ENCODE results near the gene TMEM134.
"Not testable (repeated sequence)": the region's sequence is repeated elsewhere in the genome, so short reads cannot be mapped to it uniquely, and the experiment has no call there.

The TMEM134 gene

DNA sequence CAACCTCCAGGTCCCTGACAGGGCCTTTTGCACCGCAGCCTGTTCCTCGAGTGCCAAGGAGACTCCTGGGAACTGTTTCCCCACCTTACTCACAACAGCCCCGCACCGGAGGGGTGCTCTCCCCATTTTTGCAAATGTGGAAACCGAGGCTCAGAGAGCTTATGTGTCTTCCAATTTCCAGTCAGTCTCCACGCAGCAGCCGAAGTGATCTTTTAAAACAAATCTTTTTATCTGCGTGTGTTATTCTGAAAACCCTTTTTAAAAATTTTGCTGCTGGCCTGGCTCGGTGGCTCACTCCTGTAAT lies 409 bp upstream of the TMEM134 start:
- DNase-seq = no peak
- Histone ChIP-seq H3K4me3 (ENCODE audit: low read depth, low read length) (peak overlapping the region; percentile 68), H3K4me1 (no peaks in the 10 kb centered on the region), H3K36me3 (no peaks in the 10 kb centered on the region), H3K27me3 (no peaks in the 10 kb centered on the region), H3K9me3 (no peaks in the 10 kb centered on the region)
- TF ChIP-seq, protein P1, sequence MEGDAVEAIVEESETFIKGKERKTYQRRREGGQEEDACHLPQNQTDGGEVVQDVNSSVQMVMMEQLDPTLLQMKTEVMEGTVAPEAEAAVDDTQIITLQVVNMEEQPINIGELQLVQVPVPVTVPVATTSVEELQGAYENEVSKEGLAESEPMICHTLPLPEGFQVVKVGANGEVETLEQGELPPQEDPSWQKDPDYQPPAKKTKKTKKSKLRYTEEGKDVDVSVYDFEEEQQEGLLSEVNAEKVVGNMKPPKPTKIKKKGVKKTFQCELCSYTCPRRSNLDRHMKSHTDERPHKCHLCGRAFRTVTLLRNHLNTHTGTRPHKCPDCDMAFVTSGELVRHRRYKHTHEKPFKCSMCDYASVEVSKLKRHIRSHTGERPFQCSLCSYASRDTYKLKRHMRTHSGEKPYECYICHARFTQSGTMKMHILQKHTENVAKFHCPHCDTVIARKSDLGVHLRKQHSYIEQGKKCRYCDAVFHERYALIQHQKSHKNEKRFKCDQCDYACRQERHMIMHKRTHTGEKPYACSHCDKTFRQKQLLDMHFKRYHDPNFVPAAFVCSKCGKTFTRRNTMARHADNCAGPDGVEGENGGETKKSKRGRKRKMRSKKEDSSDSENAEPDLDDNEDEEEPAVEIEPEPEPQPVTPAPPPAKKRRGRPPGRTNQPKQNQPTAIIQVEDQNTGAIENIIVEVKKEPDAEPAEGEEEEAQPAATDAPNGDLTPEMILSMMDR (IDR thresholded peaks at IDR 0.05; ENCODE audit: low read depth, low read length) = no peak

DNA sequence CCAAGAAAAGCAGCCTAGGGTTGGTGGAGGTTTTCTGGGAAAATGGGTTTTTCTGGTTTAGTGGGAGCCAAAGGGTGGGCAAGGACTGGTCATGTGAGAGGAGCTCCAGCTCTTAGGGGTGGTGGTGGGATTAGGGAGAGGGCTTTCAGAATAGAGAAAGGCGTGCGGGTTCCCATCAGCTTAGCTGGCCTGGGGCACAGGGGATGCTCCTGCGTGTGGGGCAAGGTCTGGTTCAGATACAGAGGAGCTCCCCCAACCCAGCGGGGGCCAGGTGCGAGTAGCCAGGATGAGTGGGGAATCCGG lies 644 bp downstream of the TMEM134 start:
- Histone ChIP-seq H3K36me3 (no peaks in the 10 kb centered on the region), H3K9me3 (no peaks in the 10 kb centered on the region), H3K4me3 (ENCODE audit: low read depth, low read length) (peak overlapping the region; percentile 69), H3K4me1 (peaks cover 8% of the 10 kb centered on the region), H3K27me3 (no peaks in the 10 kb centered on the region)
- no peak for DNase-seq
- TF ChIP-seq, protein P1 (IDR thresholded peaks at IDR 0.05; ENCODE audit: low read depth, low read length) = no peak

DNA sequence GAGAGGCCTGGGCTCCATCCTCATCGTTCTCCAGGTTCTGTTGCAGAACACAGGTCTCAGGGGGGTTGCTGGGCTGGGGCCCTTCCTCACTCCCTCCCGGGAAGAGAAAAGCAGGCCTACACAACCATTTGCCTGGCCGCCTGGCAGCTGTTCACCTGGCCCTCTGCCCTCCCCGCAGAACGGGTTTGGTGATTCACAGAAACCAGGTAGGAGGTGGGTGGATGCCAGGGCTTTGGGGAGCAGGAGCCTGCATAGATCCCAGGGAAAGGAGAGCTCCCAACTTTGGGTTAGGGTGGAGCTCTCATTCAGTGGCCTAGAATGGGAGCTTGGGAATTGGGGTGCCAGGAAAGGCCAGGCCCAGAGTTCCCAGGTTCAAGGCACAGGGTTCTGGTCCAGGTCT lies 995 bp downstream of the TMEM134 start:
- Histone ChIP-seq H3K27me3 (no peaks in the 10 kb centered on the region), H3K4me3 (ENCODE audit: low read depth, low read length) (peak overlapping the region; percentile 69), H3K4me1 (peaks cover 8% of the 10 kb centered on the region), H3K36me3 (no peaks in the 10 kb centered on the region), H3K9me3 (no peaks in the 10 kb centered on the region)
- DNase-seq = no peak
- TF ChIP-seq, protein P1 (IDR thresholded peaks at IDR 0.05; ENCODE audit: low read depth, low read length) = no peak

DNA sequence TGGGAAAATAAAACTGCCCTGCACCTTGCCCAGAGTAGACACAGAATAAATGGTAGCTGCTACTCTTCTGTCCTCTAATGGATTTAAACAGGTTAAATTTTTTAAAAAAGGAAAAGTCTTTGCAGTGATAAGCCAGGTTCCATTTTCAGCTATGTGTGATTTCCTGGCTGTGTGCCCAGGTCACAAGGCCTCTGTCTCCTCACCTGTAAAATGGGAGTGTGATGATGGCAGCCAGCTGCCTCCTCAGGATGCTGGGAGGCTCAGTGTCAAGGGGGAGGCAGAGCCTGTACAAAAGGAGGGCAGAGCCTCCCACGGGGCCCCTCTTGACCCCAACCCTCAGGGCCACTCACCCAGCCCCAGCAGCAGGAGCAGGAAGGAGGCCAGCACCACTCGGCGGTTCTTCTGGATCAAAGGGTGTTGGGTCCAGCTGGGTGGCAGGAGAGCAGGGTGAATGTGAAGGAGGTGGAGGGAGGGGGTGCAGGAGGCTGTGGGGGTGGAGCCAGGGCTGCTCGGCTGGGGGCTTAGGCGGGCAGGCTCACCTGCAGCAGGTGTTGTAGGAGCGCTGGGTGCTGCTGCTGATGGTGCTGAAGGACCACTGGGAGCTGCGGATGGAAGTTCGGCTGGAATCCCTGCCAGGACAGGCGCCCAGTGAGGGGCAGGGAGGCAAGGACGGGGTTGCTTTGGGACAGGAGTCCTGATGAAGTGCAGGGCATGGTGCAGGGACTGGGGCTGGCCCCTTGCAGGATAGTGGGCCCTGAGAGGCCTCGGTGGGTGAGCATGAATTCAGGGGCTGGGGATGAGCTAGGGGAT lies 1.9 kb downstream of the TMEM134 start:
- TF ChIP-seq, protein P1 (IDR thresholded peaks at IDR 0.05; ENCODE audit: low read depth, low read length) = no peak
- DNase-seq = no peak
- Histone ChIP-seq H3K4me3 (ENCODE audit: low read depth, low read length) (no peak overlapping the region), H3K36me3 (no peaks in the 10 kb centered on the region), H3K9me3 (no peaks in the 10 kb centered on the region), H3K27me3 (no peaks in the 10 kb centered on the region), H3K4me1 (peaks cover 8% of the 10 kb centered on the region)

DNA sequence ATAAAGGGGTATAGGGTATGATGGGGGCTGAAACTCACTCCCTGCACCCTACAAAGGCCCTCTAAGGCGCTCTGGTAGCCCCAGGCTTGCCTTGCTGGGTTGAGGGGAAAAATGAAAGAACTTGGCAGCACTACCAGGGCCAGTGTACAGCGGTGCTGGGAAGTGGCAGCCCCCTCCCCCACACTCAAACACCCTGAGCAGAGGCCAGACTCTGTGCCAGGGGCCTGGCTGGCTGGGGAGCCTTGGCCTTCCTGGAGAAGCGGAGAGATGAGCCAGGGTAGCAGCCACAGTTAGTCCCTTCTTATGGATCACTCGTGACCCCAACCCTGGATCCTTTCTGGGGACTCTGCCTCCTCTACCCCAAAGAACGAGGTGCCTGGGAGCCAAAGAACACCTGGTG lies 2.7 kb downstream of the TMEM134 start:
- no peak for DNase-seq
- H3K27me3 ChIP-seq = no peaks in the 10 kb centered on the region
- H3K9me3 ChIP-seq = no peaks in the 10 kb centered on the region
- H3K4me3 ChIP-seq (ENCODE audit: low read depth, low read length) = no peak overlapping the region
- TF ChIP-seq, protein P1 (IDR thresholded peaks at IDR 0.05; ENCODE audit: low read depth, low read length) = no peak
- peaks cover 8% of the 10 kb centered on the region for H3K4me1 ChIP-seq
- H3K36me3 ChIP-seq = no peaks in the 10 kb centered on the region

DNA sequence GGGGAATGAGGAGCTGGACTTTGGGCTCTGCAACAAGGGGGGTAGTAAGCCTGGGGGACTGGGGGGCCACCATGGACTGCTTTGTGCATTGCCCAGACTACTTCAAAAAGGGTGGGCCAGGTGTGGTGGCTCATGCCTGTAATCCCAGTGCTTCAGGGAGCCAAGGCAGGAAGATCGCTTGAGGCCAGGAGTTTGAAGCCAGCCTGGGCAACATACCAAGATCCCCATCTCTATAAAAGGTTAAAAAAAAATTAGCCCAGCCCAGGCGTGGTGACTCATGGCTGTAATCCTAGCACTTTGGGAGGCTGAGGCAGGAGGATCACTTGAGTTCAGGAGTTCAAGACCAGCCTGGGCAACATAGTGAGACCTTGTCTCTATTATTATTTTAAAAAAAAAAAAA lies 3.5 kb downstream of the TMEM134 start:
- not testable (repeated sequence) for H3K4me1 ChIP-seq

DNA sequence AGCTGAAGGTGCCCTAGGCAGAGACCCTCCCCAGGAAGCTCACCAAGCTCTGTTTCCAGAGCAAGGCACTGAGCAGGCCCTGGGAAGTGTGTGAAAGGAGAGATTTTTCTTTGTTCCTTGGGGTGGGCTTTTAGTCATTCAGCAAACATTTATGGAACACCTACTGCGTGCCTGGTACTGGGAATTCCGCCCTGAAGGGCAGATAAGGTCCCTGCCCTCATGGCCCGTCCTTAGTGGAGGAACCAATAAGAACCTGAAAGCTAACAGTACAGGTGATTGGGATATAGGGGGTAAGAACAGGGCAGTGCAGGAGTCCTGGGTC lies 3.9 kb downstream of the TMEM134 start:
- no peak for DNase-seq
- no peaks in the 10 kb centered on the region for H3K27me3 ChIP-seq
- no peaks in the 10 kb centered on the region for H3K36me3 ChIP-seq
- H3K4me3 ChIP-seq (ENCODE audit: low read depth, low read length) = peak overlapping the region; percentile 72
- TF ChIP-seq, protein P1 (IDR thresholded peaks at IDR 0.05; ENCODE audit: low read depth, low read length) = no peak
- H3K9me3 ChIP-seq = no peaks in the 10 kb centered on the region
- H3K4me1 ChIP-seq = peaks cover 8% of the 10 kb centered on the region

More for the DNA sequence above, 3.5 kb downstream of the TMEM134 start:
- not testable (repeated sequence) for H3K36me3 ChIP-seq, DNase-seq, H3K27me3 ChIP-seq, H3K9me3 ChIP-seq
- peak overlapping the region; percentile 72 for H3K4me3 ChIP-seq (ENCODE audit: low read depth, low read length)

All from BE2C (cell line).